IPS-NIHi11 (cell line): ENCODE measurements around the gene ARHGAP45.
"Not testable (repeated sequence)": the region's sequence is repeated elsewhere in the genome, so short reads cannot be mapped to it uniquely, and the experiment has no call there.

Experiments
- DNase-seq: peaks from one replicate; pipeline ENCODE4 v3.0.0; 2012; ENCODE audit warnings: mixed read lengths, low spot score

Gene ARHGAP45

GRCh38 chr19:1118999-1119398, 52.0 kb downstream of the ARHGAP45 start:
- DNase-seq = no peak

- DNase-seq = no peak
Observed at GRCh38 chr19:1119475-1120217, 52.7 kb downstream of the ARHGAP45 start.

- no peak for DNase-seq
Observed at GRCh38 chr19:1121395-1121794, 54.4 kb downstream of the ARHGAP45 start.

GRCh38 chr19:1122021-1122971, 55.3 kb downstream of the ARHGAP45 start:
- DNase-seq = no peak

GRCh38 chr19:1122972-1123363, 56.0 kb downstream of the ARHGAP45 start:
- peak; percentile 99 for DNase-seq

- no peak for DNase-seq
Observed at GRCh38 chr19:1123381-1123780, 56.4 kb downstream of the ARHGAP45 start.

- no peak for DNase-seq
Observed at GRCh38 chr19:1123885-1124677, 57.1 kb downstream of the ARHGAP45 start.

- DNase-seq = no peak
Observed at GRCh38 chr19:1125601-1126467, 58.9 kb downstream of the ARHGAP45 start.

- no peak for DNase-seq
Observed at GRCh38 chr19:1126984-1127760, 60.2 kb downstream of the ARHGAP45 start.

- no peak for DNase-seq
Observed at GRCh38 chr19:1128106-1128505, 61.1 kb downstream of the ARHGAP45 start.

- not testable (repeated sequence) for DNase-seq
Observed at GRCh38 chr19:1129084-1129483, 62.1 kb downstream of the ARHGAP45 start.

- DNase-seq = no peak
Observed at GRCh38 chr19:1129535-1129934, 62.6 kb downstream of the ARHGAP45 start.

GRCh38 chr19:1130771-1131717, 64.1 kb downstream of the ARHGAP45 start:
- no peak for DNase-seq

- peak; percentile 81 for DNase-seq
Observed at GRCh38 chr19:1131718-1132551, 65.0 kb downstream of the ARHGAP45 start.

- DNase-seq = no peak
Observed at GRCh38 chr19:1132552-1133383, 65.8 kb downstream of the ARHGAP45 start.

- peak; percentile 88 for DNase-seq
Observed at GRCh38 chr19:1133471-1133929, 66.5 kb downstream of the ARHGAP45 start.

- DNase-seq = no peak
Observed at GRCh38 chr19:1134431-1134830, 67.5 kb downstream of the ARHGAP45 start.
